GM21576 (cell line): ENCODE data around the gene GRK5.

ENCODE experiments used
- ATAC-seq: cut with Tn5 transposase; IDR thresholded peaks from one replicate; pipeline ENCODE4 v1.9.1; 2021; ENCODE audit warnings: mild to moderate bottlenecking, moderate library complexity; ENCODE audit not compliant: unreplicated experiment

GRK5 gene

DNA sequence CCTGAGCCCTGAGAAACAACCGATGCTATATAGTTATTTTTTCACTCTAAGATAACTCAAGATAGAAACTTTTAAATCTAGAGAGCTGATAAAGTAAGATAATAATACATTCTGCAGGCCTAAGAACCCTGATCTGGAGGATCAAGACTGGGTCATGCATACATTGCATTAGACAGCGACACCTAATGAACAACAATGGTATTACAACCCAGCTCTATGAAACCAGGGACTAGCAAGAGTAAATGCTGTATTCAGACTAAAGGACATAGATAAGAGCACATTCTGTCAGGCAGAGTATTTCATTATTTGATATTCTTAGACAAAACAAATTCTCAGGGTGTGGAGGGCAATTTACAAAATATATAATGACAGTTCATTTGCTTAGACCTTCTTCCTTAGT lies 148.6 kb downstream of the GRK5 start:
- no peak for ATAC-seq

DNA sequence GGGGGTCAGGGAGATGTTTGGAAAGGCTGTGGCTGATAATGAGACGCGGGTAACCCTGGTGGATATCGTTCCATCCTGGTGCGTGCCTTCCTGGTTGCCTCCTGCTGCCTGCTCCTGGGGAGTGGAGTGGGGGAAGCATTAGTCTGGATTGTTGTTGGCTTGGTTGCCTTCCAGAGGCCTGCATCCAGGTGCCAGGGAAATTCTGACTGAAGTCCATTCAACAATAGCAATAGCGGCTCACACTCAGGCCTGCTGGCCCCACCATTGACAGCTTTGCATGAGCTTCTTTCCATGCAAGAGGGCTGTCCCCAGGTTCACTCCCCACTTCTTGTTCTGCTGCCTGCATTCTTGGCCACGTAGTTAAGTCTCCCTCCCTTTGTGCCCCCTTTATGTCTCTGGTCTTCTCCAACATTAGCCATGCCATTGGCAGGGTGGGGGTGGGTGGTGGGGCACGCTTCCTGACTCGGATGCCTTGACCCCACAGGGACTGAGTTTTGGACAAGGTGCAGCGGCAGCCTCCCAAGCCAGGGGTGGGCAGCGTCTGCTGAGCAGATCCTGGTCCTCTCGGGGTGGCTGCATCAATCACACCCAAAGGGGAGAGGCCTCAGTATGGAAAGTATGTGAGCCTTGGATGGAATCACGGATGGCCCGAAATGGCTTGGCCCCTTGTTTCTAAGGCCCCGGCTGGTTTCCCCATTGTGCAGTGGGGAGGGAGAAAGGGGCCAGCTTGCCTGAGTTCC lies 150.2 kb downstream of the GRK5 start:
- ATAC-seq = no peak

DNA sequence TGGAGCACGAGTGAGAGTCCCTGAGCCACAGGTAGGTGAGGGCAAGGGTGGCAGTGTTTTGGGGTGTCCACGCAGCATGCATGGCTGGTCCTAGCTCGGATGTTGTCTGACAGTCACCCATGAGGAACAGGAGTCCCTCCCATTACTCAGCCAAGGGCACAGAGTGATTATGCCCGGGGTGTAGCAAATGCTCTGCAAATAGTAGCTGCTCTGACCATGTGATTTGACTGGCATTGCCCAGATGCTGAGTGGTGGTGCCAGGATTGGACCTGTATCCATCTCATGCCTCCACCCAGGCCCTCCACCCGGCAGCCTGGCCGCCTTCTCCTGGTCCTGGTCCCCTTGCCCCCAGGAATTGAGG lies 150.8 kb downstream of the GRK5 start:
- ATAC-seq = no peak

DNA sequence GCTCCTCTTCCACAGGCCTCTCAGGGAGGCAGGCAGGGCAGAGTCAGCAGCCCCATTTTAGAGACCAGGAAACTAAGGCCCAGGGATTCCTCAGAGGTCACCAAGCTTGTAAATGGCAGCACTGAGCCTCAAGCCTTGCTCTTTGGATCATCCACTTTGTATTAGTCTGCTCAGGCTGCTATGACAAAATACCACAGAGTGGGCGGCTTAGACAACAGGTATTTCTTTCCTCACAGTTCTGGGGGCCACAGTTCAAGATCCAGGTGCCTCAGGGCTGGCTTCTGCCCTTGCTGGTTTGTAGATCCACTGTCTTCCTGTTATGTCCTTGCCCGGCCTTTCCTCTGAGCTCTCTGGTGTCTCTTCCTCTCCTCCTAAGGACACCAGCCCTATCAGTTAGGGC lies 151.2 kb downstream of the GRK5 start:
- ATAC-seq = no peak

DNA sequence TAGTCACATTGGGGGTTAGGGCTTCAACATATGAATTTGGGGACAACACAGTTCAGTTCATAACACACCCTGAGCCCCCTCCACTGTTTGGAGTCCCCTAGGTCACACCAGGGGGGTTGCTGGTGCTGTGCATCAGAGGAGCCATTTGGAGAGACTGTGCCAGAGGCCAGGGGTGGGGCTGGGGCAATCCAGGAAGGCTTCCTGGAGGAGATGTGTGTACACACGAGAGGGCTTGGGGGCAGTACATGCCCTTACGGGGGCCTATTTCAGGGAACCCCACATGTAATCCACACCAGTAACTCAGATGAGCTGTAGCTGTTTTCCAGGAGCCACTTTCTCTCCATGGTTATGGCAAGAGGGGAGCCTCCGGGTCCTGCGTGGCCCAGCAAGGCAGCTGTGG lies 151.7 kb downstream of the GRK5 start:
- ATAC-seq = no peak

DNA sequence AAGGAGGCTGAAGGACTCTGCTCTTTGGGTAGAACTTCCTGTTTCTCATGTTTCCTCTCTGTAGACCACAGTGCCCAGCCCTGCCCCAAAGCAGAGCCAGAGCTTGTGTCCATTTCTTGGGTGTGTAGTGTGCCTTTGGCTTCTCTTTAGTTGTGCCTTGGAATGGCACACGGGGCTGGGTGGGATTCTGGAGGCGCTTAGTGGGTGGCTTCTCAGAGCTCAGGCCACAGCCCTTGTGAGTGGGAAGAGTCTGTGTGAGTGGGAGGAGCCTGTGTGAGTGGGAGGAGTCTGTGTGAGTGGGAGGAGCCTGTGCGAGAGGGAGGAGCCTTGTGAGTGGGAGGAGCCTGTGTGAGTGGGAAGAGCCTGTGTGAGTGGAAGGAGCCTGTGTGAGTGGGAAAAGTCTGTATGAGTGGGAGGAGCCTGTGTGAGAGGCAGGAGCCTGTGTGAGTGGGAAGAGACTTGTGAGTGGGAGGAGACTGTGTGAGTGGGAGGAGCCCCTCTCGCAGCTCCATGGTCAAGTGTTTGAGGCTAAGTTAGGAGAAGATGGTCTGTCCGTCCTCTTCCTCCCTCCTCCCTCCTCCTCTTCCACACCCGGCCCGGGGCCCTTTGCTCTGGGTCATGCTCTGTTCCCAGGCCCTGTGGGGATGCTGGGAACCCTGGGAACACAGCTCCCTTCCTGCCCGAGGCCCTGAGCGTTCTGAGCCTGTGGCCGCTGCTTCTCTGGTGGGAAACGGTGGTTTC lies 153.0 kb downstream of the GRK5 start:
- no peak for ATAC-seq

DNA sequence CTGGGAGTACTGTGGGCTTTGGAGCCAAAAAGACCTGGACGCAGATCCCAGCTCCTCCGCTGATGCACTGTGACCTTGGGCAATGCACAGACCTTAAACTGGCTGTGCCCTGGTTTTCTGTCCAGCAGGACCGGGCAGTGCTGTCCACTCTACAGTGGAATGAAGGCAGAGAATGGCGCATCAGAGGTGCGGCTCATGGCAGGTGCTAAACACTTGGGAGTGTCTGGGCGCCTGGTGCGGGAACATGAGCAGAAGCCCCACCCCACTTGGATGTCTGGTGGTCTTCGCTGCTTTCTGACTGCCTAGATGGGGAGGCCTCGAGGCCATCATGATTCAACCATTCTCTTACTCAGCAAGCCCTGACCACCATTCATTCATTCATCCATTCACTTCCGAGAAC lies 153.7 kb downstream of the GRK5 start:
- no peak for ATAC-seq

DNA sequence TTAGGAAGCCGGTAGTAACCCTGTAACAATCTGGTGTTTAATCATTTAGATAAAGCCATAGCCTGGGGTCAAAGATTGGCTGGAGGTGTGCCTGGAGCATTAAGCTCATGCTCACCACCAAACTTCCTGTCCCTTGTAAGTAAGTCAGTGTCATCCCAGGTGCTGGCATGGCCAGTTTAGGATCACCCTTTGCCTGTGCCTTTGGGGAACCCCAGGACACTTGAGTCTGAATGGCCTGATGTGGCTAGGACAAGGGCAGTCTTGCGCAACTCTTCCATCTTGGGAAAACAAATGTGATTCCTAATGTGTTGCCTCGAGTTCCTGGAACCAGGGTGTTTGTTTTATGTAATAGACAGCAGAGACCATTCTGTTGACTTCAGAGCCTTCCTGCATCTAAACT lies 154.8 kb downstream of the GRK5 start:
- ATAC-seq = no peak

DNA sequence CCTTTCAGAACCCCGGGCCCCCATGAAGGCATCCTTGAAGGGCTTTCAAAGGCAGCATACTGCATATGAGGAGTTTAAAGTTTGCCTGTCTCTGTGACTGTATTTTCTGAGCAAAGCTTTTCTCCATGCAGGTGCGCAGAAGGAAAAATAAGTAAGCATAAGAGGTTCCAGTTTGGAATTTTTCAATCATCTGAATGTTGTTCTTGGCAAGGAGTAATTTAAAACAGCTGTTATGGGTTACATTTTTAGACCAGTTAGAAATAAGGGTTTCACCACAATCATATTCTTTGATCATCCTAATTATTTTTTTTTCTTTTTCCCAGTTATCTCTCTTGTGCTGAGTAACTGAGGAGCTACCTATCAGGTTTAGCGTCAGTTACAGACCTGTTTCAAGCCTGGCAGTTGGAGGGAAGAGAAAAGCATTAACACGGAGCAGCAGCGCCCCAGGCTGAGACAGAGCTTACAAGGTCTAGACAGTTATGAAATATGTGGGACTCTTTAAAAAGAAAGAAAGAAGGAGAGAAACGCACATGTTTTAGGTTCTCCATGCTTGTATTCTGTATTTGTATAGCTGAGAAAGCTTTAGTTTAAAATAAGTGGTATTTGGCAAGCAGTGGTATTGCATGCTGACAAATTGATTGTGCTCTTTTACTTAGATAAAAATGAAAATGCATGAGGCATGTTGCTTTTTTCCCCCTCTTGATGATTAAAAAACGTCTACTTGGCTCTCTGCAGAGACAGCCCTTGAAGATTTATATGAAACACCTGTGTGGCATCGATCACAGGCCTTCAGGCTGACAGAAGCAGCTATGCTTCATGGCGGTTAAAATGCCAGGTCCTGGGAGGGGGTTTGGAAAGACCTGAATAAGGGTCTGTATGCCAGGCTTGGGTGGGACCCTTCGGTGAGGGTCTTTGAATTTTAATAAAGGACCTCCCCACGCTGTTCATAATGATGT lies 157.6 kb downstream of the GRK5 start:
- no peak for ATAC-seq

DNA sequence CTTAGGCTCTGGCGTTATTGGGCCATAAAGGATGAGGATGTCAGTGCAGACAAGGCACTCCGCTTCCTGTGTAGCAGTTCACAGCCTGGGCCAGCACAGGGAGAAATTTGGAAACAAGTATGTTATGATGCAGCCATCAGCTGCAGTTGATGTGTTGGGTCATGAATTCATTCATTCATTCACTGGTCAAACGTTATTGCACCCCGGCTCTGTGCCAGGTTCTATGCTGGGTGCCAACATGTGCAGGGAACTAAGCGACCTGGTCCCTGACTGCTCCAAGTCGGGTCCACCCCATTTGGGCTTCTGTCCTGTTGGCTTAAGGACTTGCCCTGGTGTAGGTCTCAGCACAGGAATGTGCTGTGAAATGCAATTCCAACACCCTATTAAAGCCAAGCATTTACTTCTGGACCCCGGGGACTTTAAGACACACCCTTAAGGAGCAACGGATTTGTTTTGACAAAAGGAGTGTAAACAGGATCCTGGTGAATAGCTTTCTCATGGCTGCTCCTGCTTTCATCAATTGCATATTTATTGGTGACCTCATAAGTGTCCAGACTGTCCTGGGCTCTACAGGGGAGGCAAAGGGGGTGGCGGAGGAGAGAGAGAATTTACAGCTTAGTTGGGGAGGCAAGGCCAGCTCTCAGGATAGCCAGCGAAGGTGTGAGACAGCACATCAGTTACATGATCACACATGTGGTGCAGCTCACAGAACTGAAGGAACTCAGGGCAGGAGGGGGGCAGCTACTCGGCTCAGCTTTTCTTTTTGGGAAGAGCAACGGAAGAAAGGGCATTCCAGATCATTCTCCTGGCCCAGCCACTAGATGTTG lies 158.6 kb downstream of the GRK5 start:
- no peak for ATAC-seq

DNA sequence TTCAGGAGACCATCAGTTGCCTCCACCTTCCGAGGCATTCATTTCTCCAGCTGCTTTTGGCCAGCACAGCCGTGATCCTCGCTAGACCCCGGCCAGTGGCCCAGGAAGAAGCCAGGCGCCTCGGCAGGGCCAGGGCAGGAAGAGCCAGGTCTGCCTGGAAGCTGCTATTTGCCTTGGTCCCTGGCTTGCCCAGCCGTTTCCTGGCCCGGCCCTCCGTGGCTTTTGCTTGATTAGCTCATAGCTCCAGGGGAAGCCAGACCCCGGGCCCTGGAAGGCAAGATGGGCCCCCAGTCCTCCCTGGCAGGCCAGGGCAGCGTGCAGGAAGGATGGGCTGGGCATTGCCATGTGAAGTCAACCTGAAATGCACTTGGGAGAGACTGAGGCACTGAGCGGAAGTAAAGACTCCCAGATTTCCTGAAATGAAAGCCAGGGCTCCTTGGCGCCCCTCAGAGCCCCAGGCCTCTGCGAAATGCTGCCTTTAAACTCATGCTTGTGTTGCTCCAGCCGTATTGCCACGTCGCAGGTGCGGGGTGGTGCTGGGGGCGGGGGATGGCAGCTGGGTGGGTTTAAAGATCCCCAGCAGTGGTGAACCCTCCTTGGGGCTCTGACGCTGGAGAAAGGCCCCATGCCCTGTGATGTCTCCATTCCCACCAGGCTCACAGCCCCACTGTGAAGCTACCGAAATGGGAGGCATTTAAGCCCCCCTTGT lies 160.6 kb downstream of the GRK5 start:
- no peak for ATAC-seq

DNA sequence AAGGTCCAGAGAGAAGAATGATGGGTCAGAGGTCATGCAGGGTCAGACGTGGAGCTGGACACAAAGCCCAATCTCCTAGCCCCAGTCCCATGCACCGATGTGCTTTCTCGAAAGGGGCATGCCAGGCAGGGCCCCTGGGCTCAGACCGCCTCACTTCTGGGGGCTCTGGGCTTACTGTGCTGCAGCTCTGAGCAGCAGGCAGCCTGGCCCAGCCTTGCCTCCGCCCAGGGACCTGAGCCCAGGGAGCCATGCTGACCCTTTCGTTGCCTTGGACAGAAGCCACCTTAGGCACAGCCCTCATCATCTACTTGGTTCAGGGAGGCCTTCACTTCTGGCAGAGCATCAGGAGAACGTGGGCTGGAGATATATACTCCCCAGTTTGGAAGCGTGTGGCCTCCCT lies 161.2 kb downstream of the GRK5 start:
- ATAC-seq = no peak

DNA sequence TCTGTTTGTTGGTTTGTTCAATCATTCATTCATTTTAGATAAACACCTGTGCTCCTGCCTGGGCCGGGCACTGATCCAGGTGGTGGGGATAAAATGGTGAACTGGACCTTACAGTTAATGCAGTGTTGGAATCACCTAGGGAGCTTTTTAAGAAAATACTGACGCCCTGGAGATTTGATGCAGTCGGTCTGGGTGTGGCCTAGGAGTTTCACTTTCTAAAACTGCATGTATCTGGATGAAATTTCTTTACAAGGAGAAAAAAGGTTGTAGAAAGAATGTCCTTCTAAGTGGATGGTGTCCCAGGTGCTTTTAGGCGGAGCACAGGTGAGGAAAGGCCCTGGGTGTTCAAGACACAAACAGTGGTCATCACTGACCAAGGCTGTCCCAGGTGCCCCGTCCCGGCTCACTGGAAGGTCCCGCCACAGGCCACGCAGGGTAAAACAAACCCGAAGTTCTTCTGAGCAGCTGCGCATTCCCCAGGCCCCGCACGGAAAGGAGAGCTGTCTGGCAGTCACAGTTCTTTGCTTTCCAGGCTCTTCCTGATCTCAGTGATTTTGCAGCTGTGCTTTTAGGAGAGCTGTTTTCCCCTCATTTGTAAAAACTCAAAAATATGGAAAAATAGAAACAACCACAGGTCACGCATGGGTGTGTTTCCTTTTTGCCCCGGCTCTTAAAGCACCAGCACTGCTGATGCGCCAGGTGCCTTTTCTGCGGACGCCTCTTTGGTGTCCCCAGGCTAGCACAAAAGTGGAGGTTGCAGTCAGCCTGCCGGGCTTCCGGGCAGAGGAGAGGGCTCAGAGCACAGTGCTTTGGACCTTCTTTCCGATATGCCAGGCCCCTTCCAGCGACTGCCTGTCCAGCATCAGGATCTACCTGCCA lies 161.9 kb downstream of the GRK5 start:
- peak; percentile 79 for ATAC-seq

DNA sequence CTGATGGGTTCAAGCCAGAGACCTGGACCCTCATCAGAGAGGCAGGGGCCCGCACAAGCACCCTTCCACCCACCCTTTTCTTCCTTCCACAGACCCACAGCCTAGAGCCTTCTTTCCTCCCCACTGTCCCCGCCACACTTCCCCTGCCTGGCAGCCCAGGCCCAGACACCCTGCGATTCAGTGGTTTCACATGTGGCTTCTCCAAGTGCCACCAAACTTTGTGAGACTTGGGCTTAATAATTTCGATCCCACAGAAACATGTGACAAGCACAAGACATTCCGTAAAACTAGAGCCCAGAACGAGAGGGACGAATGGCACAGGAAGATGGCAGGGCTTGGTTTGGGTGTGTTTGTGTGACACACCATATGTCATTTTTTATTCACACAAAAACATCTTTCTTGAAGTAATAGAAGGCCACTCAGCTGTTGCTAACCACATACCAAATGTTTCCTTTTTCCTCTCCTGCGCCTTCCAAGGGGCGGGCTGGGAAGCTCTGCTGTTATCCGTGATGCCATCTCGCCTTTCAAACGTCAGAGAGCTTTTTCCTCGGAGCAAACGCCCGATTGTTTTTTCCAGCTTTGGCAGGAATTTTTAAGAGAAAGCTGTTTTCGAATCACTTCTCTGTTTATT lies 162.9 kb downstream of the GRK5 start:
- no peak for ATAC-seq

DNA sequence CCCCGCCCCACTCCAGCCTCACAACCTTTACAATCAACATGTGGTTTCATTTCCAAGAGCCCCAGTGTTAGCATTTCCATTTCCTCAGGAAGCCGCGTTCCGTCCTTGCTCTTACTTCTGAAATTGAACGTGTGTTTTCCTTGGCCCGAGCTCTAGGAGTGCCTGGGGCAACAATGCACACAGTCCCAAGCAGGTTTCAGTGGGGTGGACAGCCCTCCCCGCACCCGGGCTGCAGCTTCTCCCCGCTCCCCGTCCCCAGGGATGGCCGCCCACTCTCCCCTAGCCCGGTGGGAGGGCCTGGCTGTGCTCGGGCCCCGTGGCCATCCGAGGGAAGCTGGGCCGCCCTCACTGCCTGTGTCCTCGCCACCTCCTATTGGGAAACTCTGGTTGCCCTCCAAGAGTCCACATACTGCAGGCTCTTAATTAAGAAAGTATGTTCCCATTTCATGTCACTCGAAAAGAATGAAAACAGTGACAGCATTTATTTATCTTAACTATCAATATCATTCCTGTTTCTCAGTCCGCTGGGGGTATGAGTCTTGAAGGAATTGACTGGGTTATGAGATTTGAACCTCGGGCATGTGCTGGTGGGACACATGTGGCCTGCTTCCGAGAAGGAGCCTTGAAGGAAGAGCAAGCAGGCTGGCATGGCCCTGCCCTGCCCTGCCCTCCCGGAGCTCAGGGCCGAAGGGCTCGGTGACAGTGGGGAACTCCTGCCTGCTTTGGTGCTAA lies 163.8 kb downstream of the GRK5 start:
- no peak for ATAC-seq

DNA sequence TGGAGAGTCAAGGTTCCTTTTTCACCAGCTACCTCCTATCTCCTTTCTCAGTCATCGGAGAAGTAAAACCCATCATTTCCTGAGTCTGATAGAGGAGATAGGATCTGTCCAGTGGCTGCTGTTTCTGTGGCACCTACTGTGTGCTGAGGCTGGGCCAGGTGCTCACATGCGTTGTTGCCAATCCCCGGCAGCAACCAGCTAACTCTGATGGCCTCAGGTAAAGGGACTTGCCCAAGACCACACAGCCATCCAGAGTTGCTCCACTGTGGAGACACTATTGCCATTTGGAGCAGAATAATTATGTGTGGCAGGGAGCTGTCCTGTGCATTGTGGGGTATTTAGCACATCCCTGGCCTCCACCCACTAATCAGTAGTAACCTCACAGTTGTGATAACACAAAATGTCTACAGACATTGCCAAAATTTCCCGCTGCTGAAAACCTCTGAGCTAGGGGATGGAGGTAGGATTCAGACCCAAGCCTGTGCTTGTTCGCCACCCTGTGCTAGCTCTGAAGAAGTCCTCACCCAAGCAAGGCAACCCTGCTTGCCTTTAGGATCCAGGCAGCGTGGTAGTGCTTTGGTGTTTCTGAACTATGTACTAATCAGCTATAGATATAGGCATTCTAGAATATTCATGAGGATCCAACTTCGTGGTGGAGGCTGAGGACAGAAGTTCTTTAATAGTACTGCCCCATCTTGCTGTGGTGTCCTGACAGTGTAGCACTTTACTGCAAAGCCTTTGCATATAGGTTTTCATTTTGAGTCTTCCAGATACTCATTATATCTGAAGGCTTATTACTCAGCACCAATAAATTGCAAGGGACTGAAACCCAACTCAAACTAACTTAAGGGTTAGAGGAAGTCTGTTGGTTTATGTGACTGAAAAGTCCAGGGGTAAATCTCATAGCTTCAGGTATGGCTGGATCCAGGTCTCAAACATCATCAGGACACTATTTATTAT lies 164.6 kb downstream of the GRK5 start:
- no peak for ATAC-seq
